Measurements from ENCODE around the gene MGAM2. TPM values are rescaled to one million over a fixed set of nuclear protein-coding genes. Genes with fewer than 3 reads are reported as not detected.

The MGAM2 gene
- total and polyA plus RNA-seq, 2 of the 13 experiments (the other 11 are each of a cell fraction or from before 2014, with no cell fraction given) = 0.29 TPM; not detected in 1

DNA sequence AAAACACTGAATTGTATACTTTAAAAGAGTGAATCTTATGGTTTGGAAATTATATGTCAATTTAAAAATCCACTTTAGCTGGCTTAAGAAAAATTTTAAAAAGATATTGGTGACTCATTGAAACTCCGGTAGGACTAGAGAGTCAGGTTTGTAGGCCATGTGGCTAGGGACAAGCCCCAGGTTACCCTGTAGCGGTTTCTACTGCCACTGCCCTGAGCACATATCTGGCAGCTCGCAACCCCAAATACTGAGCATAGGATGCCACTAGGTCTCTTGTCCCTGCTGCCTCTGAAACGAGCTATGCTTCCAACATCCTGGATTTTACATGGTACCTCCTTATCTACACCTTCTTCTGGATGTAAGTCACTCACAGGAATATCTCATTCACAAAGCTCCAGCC lies 1.4 kb upstream of the MGAM2 start:
- Histone ChIP-seq H3K9me3 (ENCODE audit: low read length) (no peaks in the 10 kb centered on the region), H4K20me1 (ENCODE audit: insufficient read depth, low read length) (no peaks in the 10 kb centered on the region), H3K4me3 (replicated peaks in 1 of 3; ENCODE audit: insufficient read depth in 1 of 3, low read depth in 2 of 3, low read length in 3 of 3) (no peak overlapping the region), H3K79me2 (ENCODE audit: insufficient read depth, low read length) (no peaks in the 10 kb centered on the region), H3K9ac (ENCODE audit: insufficient read depth, low read depth, low read length) (no peak overlapping the region), H3K4me2 (ENCODE audit: low read depth, low read length) (no peak overlapping the region), H2AFZ (ENCODE audit: low read length) (no peak overlapping the region), H3K27ac (ENCODE audit: extremely low read length, insufficient read depth, low read length) (no peak overlapping the region), H3K4me1 (ENCODE audit: insufficient read depth, low read length) (peaks cover 26% of the 10 kb centered on the region), H3K36me3 (replicated peaks in 1 of 2; ENCODE audit: control insufficient read depth in 1 of 2, insufficient read depth in 2 of 2, low read length in 2 of 2) (no peaks in the 10 kb centered on the region), H3K27me3 (ENCODE audit: control insufficient read depth in 1 of 2, insufficient read depth in 2 of 2, low read length in 2 of 2) (no peaks in the 10 kb centered on the region)
- ATAC-seq (no peak), FAIRE-seq (no peak), DNase-seq (ENCODE audit: low spot score) (no peak)
- WGBS (ENCODE audit: low lambda C conversion rate) = 49% methylated on average over 3 of the region's 4 CpGs
- intact Hi-C loops (cut with micrococcal nuclease; ENCODE audit: unreplicated experiment) (no loop called here), in situ Hi-C loops (cut with HindIII; ENCODE audit: extremely low pct_ligation_motif_present, low pct_unique_long_range_greater_than_20kb) (no loop called here)
- ChIA-PET CTCF (ENCODE audit: low intra/inter-chr PET ratio, low total read pairs) (no interaction called here), POLR2A (no interaction called here)
- no TSS peak for BruUV-seq (replicated peaks)
- TF ChIP-seq ZNF224 (CRISPR knock-in tag; IDR thresholded peaks at IDR 0.05) = no peak
- TF ChIP-seq, protein P1, sequence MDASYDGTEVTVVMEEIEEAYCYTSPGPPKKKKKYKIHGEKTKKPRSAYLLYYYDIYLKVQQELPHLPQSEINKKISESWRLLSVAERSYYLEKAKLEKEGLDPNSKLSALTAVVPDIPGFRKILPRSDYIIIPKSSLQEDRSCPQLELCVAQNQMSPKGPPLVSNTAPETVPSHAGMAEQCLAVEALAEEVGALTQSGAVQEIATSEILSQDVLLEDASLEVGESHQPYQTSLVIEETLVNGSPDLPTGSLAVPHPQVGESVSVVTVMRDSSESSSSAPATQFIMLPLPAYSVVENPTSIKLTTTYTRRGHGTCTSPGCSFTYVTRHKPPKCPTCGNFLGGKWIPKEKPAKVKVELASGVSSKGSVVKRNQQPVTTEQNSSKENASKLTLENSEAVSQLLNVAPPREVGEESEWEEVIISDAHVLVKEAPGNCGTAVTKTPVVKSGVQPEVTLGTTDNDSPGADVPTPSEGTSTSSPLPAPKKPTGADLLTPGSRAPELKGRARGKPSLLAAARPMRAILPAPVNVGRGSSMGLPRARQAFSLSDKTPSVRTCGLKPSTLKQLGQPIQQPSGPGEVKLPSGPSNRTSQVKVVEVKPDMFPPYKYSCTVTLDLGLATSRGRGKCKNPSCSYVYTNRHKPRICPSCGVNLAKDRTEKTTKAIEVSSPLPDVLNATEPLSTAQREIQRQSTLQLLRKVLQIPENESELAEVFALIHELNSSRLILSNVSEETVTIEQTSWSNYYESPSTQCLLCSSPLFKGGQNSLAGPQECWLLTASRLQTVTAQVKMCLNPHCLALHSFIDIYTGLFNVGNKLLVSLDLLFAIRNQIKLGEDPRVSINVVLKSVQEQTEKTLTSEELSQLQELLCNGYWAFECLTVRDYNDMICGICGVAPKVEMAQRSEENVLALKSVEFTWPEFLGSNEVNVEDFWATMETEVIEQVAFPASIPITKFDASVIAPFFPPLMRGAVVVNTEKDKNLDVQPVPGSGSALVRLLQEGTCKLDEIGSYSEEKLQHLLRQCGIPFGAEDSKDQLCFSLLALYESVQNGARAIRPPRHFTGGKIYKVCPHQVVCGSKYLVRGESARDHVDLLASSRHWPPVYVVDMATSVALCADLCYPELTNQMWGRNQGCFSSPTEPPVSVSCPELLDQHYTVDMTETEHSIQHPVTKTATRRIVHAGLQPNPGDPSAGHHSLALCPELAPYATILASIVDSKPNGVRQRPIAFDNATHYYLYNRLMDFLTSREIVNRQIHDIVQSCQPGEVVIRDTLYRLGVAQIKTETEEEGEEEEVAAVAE (CRISPR knock-in tag; IDR thresholded peaks at IDR 0.05; ENCODE audit: borderline replicate concordance) = no peak
- TF ChIP-seq HDAC6 (IDR thresholded peaks at IDR 0.05; ENCODE audit: low read depth, low read length) = no peak
- TF ChIP-seq ZNF24 (IDR thresholded peaks at IDR 0.05) = no peak
- no peak for TF ChIP-seq RORA (CRISPR knock-in tag; IDR thresholded peaks at IDR 0.05)
- no peak for TF ChIP-seq IKZF1 (IDR thresholded peaks at IDR 0.05)
- TF ChIP-seq, protein P2, sequence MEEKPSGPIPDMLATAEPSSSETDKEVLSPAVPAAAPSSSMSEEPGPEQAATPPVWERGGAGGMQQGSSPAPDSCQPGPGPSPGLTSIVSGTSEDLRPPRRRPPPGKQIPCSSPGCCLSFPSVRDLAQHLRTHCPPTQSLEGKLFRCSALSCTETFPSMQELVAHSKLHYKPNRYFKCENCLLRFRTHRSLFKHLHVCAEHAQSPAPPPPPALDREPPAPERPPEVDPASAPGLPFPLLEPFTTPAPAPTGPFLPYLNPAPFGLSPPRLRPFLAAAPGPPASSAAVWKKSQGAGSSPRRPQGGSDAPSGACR (CRISPR knock-in tag; IDR thresholded peaks at IDR 0.05) = no peak
- TF ChIP-seq, protein P3, sequence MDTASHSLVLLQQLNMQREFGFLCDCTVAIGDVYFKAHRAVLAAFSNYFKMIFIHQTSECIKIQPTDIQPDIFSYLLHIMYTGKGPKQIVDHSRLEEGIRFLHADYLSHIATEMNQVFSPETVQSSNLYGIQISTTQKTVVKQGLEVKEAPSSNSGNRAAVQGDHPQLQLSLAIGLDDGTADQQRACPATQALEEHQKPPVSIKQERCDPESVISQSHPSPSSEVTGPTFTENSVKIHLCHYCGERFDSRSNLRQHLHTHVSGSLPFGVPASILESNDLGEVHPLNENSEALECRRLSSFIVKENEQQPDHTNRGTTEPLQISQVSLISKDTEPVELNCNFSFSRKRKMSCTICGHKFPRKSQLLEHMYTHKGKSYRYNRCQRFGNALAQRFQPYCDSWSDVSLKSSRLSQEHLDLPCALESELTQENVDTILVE (CRISPR knock-in tag; IDR thresholded peaks at IDR 0.05) = no peak
- TF ChIP-seq PAWR (CRISPR knock-in tag; IDR thresholded peaks at IDR 0.05; ENCODE audit: borderline replicate concordance) = no peak
- no peak for TF ChIP-seq ZBTB21 (CRISPR knock-in tag; IDR thresholded peaks at IDR 0.05)
- TF ChIP-seq TRAFD1 (CRISPR knock-in tag; IDR thresholded peaks at IDR 0.05; ENCODE audit: borderline replicate concordance) = no peak
- TF ChIP-seq ZNF607 (CRISPR knock-in tag; IDR thresholded peaks at IDR 0.05; ENCODE audit: borderline replicate concordance) = no peak
- TF ChIP-seq POLR2AphosphoS2 (IDR thresholded peaks at IDR 0.05; ENCODE audit: low read depth, low read length) = no peak
- no peak for TF ChIP-seq HNRNPL (IDR thresholded peaks at IDR 0.05; ENCODE audit: low read depth, low read length)
- no peak for TF ChIP-seq RFXANK (CRISPR knock-in tag; IDR thresholded peaks at IDR 0.05)
- TF ChIP-seq ZNF44 (CRISPR knock-in tag; IDR thresholded peaks at IDR 0.05) = no peak
- TF ChIP-seq NR2C2 (CRISPR knock-in tag; IDR thresholded peaks at IDR 0.05; ENCODE audit: borderline replicate concordance) = no peak
- TF ChIP-seq ZNF20 (CRISPR knock-in tag; IDR thresholded peaks at IDR 0.05) = no peak
- TF ChIP-seq SRY (CRISPR knock-in tag; IDR thresholded peaks at IDR 0.05) = no peak
